Osteocyte (in vitro differentiated cells): ENCODE results near the gene OR52H1. TPM values are rescaled to one million over a fixed set of nuclear protein-coding genes. Genes with fewer than 3 reads are reported as not detected.

Experiments
- DNase-seq: peaks from one replicate; pipeline ENCODE4 v3.0.0; 2021; ENCODE audit warnings: mixed read lengths; ENCODE audit not compliant: unreplicated experiment; ENCODE audit errors: extremely low spot score
- H3K27ac Mint-ChIP-seq: one replicate; pipeline ENCODE4 v1.8.0; 2021; ENCODE audit warnings: mild to moderate bottlenecking, mixed read lengths; ENCODE audit not compliant: unreplicated experiment
- H3K27me3 Mint-ChIP-seq: one replicate; pipeline ENCODE4 v1.8.0; 2021; ENCODE audit warnings: mixed read lengths; ENCODE audit not compliant: unreplicated experiment
- H3K36me3 Mint-ChIP-seq: one replicate; pipeline ENCODE4 v1.8.0; 2021; ENCODE audit warnings: mixed read lengths; ENCODE audit not compliant: unreplicated experiment
- H3K4me1 Mint-ChIP-seq: one replicate; pipeline ENCODE4 v1.8.0; 2021; ENCODE audit warnings: mixed read lengths; ENCODE audit not compliant: unreplicated experiment
- H3K4me3 Mint-ChIP-seq: one replicate; pipeline ENCODE4 v1.8.0; 2021; ENCODE audit warnings: mild to moderate bottlenecking, moderate library complexity, mixed read lengths; ENCODE audit not compliant: unreplicated experiment
- H3K9me3 Mint-ChIP-seq: one replicate; pipeline ENCODE4 v1.8.0; 2021; ENCODE audit warnings: mixed read lengths; ENCODE audit not compliant: unreplicated experiment
- CTCF ChIP-seq: fragments of 200-600 bp; sonication (generic); IDR thresholded peaks from 2 replicates; pipeline ENCODE4 v1.5.0; 2021; ENCODE audit warnings: antibody characterized with exemption, mild to moderate bottlenecking, moderate library complexity
- total RNA-seq: library from RNA; stranded (reverse); gene quantifications from 2 replicates; pipeline ENCODE4 v1.2.1, GENCODE V29; 2021

The OR52H1 gene
- total RNA-seq, 1 donor from 2014 or later, result not detected

DNA sequence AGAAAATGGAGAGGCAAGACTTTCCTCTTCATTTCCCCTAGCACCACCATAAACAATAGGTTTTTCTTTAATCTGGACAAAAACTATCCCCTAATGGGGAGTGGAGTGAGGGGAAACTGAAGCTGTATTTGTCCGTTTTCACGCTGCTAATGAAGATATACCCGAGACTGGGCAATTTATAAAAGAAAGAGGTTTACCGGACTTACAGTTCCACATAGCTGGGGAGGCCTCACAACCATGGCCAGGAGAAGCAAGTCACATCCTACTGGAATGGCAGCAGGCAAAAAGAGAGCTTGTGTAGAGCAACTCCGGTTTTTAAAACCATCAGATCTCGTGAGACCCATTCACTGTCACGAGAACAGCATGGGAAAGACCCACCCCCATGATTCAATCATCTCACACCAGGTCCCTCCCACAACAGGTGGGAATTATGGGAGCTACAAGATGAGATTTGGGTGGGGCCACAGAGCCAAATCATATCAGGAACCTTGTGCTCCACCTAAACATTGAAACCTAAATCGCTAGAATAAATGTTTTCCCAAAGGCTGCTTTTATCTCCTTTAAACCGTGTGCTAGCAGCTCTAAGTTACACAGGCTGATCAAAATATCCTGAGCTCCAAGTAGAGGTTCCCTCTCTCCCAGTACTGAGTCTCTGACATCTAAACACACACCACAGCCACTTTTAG is 42.8 kb downstream of the OR52H1 start:
- H3K4me1 Mint-ChIP-seq, result no peaks in the 10 kb centered on the region
- no peak overlapping the region for H3K27ac Mint-ChIP-seq
- no peak for DNase-seq
- peaks cover 8% of the 10 kb centered on the region for H3K27me3 Mint-ChIP-seq
- no peaks in the 10 kb centered on the region for H3K36me3 Mint-ChIP-seq
- H3K4me3 Mint-ChIP-seq, result no peak overlapping the region
- no peak for TF ChIP-seq CTCF
- H3K9me3 Mint-ChIP-seq, result no peaks in the 10 kb centered on the region

DNA sequence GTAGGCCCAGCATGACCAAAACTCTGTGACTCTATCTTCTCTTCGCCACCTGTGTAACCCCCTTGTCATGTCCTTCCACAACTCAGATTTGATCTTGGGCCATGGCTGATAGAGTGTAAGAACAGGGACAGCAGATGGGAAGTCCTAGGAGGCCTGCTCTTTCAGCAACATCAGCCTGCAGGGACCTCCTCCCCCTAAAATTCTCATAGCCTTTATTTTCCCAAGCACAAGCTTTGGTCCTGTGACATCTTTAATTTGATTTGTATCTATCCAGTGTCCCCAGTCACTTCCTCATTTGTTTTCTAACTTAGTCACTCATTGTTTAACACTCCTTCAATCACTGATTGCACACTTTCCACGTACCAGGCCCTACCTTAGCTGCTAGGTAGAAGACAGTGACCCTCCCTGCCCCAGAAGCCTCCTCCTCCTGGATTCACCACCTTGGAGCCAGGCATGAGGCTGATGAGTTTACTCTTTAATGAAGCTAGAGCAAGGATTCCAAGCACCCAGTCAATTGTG is 43.9 kb downstream of the OR52H1 start:
- no peaks in the 10 kb centered on the region for H3K36me3 Mint-ChIP-seq
- H3K4me1 Mint-ChIP-seq, result no peaks in the 10 kb centered on the region
- no peak overlapping the region for H3K4me3 Mint-ChIP-seq
- H3K27me3 Mint-ChIP-seq, result peaks cover 7% of the 10 kb centered on the region
- no peak overlapping the region for H3K27ac Mint-ChIP-seq
- H3K9me3 Mint-ChIP-seq, result no peaks in the 10 kb centered on the region
- no peak for TF ChIP-seq CTCF
- no peak for DNase-seq

GRCh38 chr11:5500393-5500801 is 47.9 kb downstream of the OR52H1 start:
- no peak overlapping the region for H3K4me3 Mint-ChIP-seq
- H3K36me3 Mint-ChIP-seq, result no peaks in the 10 kb centered on the region
- no peaks in the 10 kb centered on the region for H3K9me3 Mint-ChIP-seq
- no peaks in the 10 kb centered on the region for H3K4me1 Mint-ChIP-seq
- no peak overlapping the region for H3K27ac Mint-ChIP-seq
- H3K27me3 Mint-ChIP-seq, result peaks cover 12% of the 10 kb centered on the region
- no peak for TF ChIP-seq CTCF
- DNase-seq, result no peak

- H3K27me3 Mint-ChIP-seq, result peaks cover 12% of the 10 kb centered on the region
- no peaks in the 10 kb centered on the region for H3K36me3 Mint-ChIP-seq
- TF ChIP-seq CTCF, result no peak
- H3K4me3 Mint-ChIP-seq, result no peak overlapping the region
- H3K27ac Mint-ChIP-seq, result no peak overlapping the region
- no peaks in the 10 kb centered on the region for H3K9me3 Mint-ChIP-seq
- no peak for DNase-seq
- no peaks in the 10 kb centered on the region for H3K4me1 Mint-ChIP-seq
These were observed 48.7 kb downstream of the OR52H1 start for GRCh38 chr11:5499671-5500070.

Other genes with a start within 250 kb of the OR52H1 start
- not detected in 2 replicates for gene OR51B4, start 246.6 kb downstream of the OR52H1 start, total RNA-seq
- not detected in 2 replicates for gene OR51B2, start 224.2 kb downstream of the OR52H1 start, total RNA-seq
- gene OR51B5, start 205.0 kb downstream of the OR52H1 start, total RNA-seq, result not detected in 2 replicates
- gene OR51B6, start 197.0 kb downstream of the OR52H1 start, total RNA-seq, result not detected in 2 replicates
- not detected in 2 replicates for gene OR51M1, start 164.7 kb downstream of the OR52H1 start, total RNA-seq
- gene OR51Q1, start 126.4 kb downstream of the OR52H1 start, total RNA-seq, result not detected in 2 replicates
- gene OR51I1, start 107.0 kb downstream of the OR52H1 start, total RNA-seq, result not detected in 2 replicates
- gene OR51I2, start 99.2 kb downstream of the OR52H1 start, total RNA-seq, result not detected in 2 replicates
- gene OR52D1, start 59.9 kb downstream of the OR52H1 start, total RNA-seq, result not detected in 2 replicates
- gene UBQLN3, start 38.6 kb downstream of the OR52H1 start, total RNA-seq, result not detected in 2 replicates
- 0.32 and 0.39 TPM in 2 replicates for gene UBQLNL, start 31.8 kb downstream of the OR52H1 start, total RNA-seq
- not detected in 2 replicates for gene OR52B6, start 32.3 kb upstream of the OR52H1 start, total RNA-seq
- 1.9 TPM in 2 replicates for gene TRIM6, start 48.1 kb upstream of the OR52H1 start, total RNA-seq
- 4.6 and 5.6 TPM in 2 replicates for gene TRIM34, start 76.5 kb upstream of the OR52H1 start, total RNA-seq
- gene TRIM5, start 136.5 kb upstream of the OR52H1 start, total RNA-seq, result 41.7 and 47.3 TPM in 2 replicates
- gene TRIM22, start 141.2 kb upstream of the OR52H1 start, total RNA-seq, result 136 and 138 TPM in 2 replicates
- not detected in 2 replicates for gene OR56B1, start 187.9 kb upstream of the OR52H1 start, total RNA-seq
- gene OR52N4, start 205.7 kb upstream of the OR52H1 start, total RNA-seq, result not detected in 2 replicates
- not detected in 2 replicates for gene OR52N5, start 234.8 kb upstream of the OR52H1 start, total RNA-seq
- gene OR52N1, start 242.7 kb upstream of the OR52H1 start, total RNA-seq, result not detected in 2 replicates